IPS-18c (cell line): ENCODE data around the gene POLR2H.

Experiments
- H3K4me3 ChIP-seq: 2 replicates; pipeline ENCODE4 v1.7.0; 2013; ENCODE audit warnings: low read depth, mild to moderate bottlenecking, low read length, moderate library complexity; ENCODE audit not compliant: insufficient read depth
- H3K9me3 ChIP-seq: one replicate; pipeline ENCODE4 v1.6.1; 2013; ENCODE audit warnings: mild to moderate bottlenecking, low read length, moderate library complexity; ENCODE audit not compliant: control insufficient read depth, insufficient read depth

Gene POLR2H

DNA sequence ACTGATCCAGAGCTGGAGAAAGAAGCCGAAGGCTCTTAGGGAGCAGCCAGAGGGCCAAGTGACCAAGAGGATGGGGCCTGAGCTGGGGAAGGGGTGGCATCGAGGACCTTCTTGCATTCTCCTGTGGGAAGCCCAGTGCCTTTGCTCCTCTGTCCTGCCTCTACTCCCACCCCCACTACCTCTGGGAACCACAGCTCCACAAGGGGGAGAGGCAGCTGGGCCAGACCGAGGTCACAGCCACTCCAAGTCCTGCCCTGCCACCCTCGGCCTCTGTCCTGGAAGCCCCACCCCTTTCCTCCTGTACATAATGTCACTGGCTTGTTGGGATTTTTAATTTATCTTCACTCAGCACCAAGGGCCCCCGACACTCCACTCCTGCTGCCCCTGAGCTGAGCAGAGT lies 27.9 kb downstream of the POLR2H start:
- Histone ChIP-seq H3K9me3 (no peaks in the 10 kb centered on the region), H3K4me3 (no peak overlapping the region)

DNA sequence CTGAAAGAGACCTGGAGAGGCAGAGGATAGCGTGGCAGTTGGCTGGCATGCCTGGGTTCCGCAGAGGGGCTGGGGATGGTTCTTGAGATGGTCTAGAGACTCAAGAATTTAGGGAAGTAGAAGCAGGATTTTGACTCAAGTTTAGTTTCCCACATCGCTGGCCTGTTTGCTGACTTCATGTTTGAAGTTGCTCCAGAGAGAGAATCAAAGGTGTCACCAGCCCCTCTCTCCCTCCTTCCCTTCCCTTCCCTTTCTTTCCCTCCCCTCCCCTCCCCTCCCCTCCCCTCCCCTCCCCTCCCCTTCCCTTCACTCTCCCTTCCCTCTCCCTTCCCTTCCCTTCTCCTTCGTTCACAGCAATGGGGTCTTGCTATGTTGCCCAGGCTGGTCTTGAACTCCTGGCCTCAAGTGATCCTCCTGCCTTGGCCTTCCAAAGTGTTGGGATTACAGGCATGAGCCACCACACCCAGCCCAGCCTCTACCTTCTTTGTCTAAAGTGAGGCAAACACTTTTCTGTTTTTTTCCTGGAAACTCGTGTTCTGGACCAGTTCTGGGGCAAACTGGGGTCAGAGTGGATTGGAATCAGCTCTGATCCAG lies 28.5 kb downstream of the POLR2H start:
- no peaks in the 10 kb centered on the region for H3K9me3 ChIP-seq
- no peak overlapping the region for H3K4me3 ChIP-seq

- Histone ChIP-seq H3K4me3 (no peak overlapping the region), H3K9me3 (no peaks in the 10 kb centered on the region)
These were observed 29.8 kb downstream of the POLR2H start for GRCh38 chr3:184391266-184391665.

GRCh38 chr3:184395320-184395660 lies 33.8 kb downstream of the POLR2H start:
- H3K9me3 ChIP-seq: no peaks in the 10 kb centered on the region
- H3K4me3 ChIP-seq: no peak overlapping the region

GRCh38 chr3:184399410-184399809 lies 37.9 kb downstream of the POLR2H start:
- H3K9me3 ChIP-seq: no peaks in the 10 kb centered on the region
- H3K4me3 ChIP-seq: no peak overlapping the region

GRCh38 chr3:184405075-184406030 lies 43.8 kb downstream of the POLR2H start:
- Histone ChIP-seq H3K4me3 (no peak overlapping the region), H3K9me3 (no peaks in the 10 kb centered on the region)

DNA sequence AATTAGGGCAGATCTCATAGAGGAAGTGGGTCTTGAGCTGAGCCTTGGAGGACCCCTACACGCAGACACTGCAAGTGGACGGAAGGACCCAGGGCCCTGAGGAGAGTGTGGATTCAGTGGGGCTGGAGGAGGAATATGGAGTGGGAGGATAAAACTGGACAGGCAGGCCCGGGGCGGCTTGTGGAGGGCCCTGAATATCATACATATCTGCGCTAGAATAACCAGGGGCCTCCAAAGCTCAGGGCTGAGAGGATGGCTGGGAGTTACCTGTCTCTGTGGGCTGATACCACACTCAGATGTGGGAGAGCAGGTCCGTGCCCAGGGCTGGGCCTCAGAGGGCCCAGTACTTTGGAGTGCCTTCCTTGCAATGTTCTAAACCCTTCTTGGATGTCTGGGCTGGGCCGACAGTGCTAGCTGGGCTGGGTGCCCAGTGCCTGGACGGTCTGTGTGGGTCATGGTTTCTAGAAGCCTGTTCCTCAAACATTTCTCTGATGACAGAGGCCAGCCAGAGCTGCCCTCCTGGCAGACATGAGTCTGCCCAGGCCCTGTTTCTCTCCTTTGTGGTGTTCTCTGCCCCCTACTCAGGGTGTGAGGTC lies 47.9 kb downstream of the POLR2H start:
- Histone ChIP-seq H3K9me3 (no peaks in the 10 kb centered on the region), H3K4me3 (no peak overlapping the region)

DNA sequence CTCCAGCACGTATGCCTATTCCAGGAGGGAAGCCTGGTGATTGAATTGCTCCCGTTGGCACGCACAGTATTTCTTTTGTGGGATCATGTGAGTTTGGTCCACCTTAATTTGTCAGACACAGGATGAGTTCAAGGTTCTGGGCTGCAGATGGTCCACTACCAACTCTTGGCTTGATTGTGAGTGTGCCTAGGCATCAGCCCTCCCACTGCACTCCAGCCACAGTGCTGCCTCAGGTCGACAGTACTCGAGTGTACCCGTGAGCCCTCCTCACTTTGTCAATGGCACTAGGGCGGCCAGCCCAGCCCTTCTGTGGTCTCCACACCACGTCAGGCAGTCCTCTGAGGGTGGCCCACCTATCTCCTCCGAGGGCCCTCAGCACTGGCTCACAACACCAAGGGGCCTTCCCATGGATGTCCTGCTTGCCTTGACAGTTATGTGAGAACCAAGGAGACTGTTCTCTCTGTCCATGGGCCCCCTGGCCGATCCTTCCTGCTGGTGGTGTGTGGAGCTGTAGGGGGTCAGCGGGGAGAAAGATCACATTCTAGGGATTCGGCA lies 48.5 kb downstream of the POLR2H start:
- Histone ChIP-seq H3K9me3 (no peaks in the 10 kb centered on the region), H3K4me3 (no peak overlapping the region)

DNA sequence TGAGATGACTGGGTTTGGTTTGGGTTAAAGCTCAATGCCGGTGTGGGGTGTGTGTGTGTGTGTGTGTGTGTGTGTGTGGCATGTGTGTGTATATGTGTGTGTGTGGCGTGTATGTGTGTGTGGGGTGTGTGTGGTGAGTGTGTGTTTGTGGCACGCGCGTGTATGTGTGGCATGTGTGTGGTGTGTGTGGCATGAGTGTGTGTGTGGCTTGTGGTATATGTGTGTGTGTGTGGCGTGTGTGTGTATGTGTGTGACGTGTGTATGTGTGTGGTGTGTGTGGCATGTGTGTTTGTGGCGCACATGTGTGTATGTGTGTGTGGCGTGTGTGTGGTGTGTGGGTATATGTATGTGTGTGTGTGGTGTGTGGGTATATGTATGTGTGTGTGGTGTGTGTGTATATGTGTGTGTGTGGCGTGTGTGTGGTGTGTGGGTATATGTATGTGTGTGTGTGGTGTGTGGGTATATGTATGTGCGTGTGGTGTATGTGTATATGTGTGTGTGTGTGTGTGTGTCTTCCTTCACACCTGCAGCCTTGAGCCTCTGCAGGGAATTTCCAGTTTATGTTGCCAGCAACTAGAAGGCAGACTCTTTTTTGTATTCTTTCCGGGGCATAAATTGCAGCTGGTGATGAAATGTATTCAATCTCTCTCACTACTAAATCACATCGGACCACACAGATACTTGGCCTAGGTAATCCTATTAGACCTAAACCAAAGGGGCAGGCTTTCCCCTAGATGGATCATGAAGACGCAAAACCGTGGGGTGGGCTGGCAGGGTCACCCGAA lies 53.1 kb downstream of the POLR2H start:
- Histone ChIP-seq H3K4me3 (no peak overlapping the region), H3K9me3 (peaks cover 2% of the 10 kb centered on the region)

GRCh38 chr3:184415203-184415490 lies 53.6 kb downstream of the POLR2H start:
- no peak overlapping the region for H3K4me3 ChIP-seq
- H3K9me3 ChIP-seq: peaks cover 2% of the 10 kb centered on the region

GRCh38 chr3:184417619-184418327 lies 56.3 kb downstream of the POLR2H start:
- Histone ChIP-seq H3K4me3 (no peak overlapping the region), H3K9me3 (peaks cover 4% of the 10 kb centered on the region)
